HEK293 (cell line): ENCODE measurements around the gene RIMS1.

Experiments used
- CTCF ChIA-PET: fragments of 350-600 bp; formaldehyde crosslinking; extraction: SDS; loops from one replicate; lab custom pipeline; 2021; ENCODE audit warnings: antibody characterized with exemption; lab: Yijun Ruan, JAX
- POLR2A ChIA-PET: fragments of 300-600 bp; formaldehyde crosslinking; extraction: SDS; loops from one replicate; lab custom pipeline; 2020; ENCODE audit warnings: antibody characterized with exemption, inconsistent platforms; lab: Yijun Ruan, JAX
- H3K27ac ChIP-seq: fragments of 200-500 bp; sonication (Bioruptor generic); 2 replicates; pipeline ENCODE4 v1.5.1; 2014; ENCODE audit warnings: low read depth, low read length, control low read depth, inconsistent platforms; ENCODE audit errors: extremely low read depth
- H3K36me3 ChIP-seq, 2 experiments: fragments of 200-500 bp in 1 of 2; sonication (Bioruptor generic) in 1 of 2; 1 replicate in 1 of 2; 2 replicates in 1 of 2; pipeline ENCODE4 v1.5.1; 2014 to 2017; ENCODE audit warnings: inconsistent platforms in 2 of 2, low read length in 2 of 2; ENCODE audit not compliant: control insufficient read depth in 2 of 2, insufficient read depth in 1 of 2
- H3K4me1 ChIP-seq: fragments of 200-500 bp; sonication (Bioruptor generic); 2 replicates; pipeline ENCODE4 v1.5.1; 2014; ENCODE audit warnings: mild to moderate bottlenecking, low read length, inconsistent platforms; ENCODE audit not compliant: control insufficient read depth, insufficient read depth
- H3K4me3 ChIP-seq: 2 replicates; pipeline ENCODE4 v1.5.1; 2011; ENCODE audit warnings: low read depth, mild to moderate bottlenecking, control low read depth, low read length, moderate library complexity
- H3K9me3 ChIP-seq: fragments of 200-500 bp; sonication (Bioruptor generic); 2 replicates; pipeline ENCODE4 v1.5.1; 2014; ENCODE audit warnings: low read depth, low read length, inconsistent platforms; ENCODE audit not compliant: control insufficient read depth, insufficient read depth
- ATF2 ChIP-seq: fragments of 450-650 bp; formaldehyde crosslinking; IDR thresholded peaks from 2 replicates; pipeline ENCODE4 v1.5.1; 2016; ENCODE audit warnings: missing biosample characterization, missing genetic modification characterization, low read depth
- GLIS2 ChIP-seq: fragments of 450-650 bp; formaldehyde crosslinking; IDR thresholded peaks from 2 replicates; pipeline ENCODE4 v1.5.1; 2016; ENCODE audit warnings: missing biosample characterization, missing genetic modification characterization
- KLF10 ChIP-seq: fragments of 450-650 bp; IDR thresholded peaks from 2 replicates; pipeline ENCODE4 v1.5.1; 2018; ENCODE audit warnings: missing biosample characterization, mild to moderate bottlenecking, missing genetic modification characterization
- KLF17 ChIP-seq: fragments of 450-650 bp; formaldehyde crosslinking; IDR thresholded peaks from 2 replicates; pipeline ENCODE4 v1.5.1; 2016; ENCODE audit warnings: missing biosample characterization, missing genetic modification characterization
- PATZ1 ChIP-seq: fragments of 450-650 bp; formaldehyde crosslinking; IDR thresholded peaks from 2 replicates; pipeline ENCODE4 v1.5.1; 2016; ENCODE audit warnings: missing biosample characterization, missing genetic modification characterization
- SP7 ChIP-seq: fragments of 450-650 bp; formaldehyde crosslinking; IDR thresholded peaks from 2 replicates; pipeline ENCODE4 v1.5.1; 2016; ENCODE audit warnings: missing biosample characterization, missing genetic modification characterization
- TRIM28 ChIP-seq: IDR thresholded peaks from 2 replicates; pipeline ENCODE4 v1.6.1; 2011; ENCODE audit warnings: low read length, control low read depth, borderline replicate concordance
- ZBTB11 ChIP-seq: fragments of 450-650 bp; formaldehyde crosslinking; conservative IDR thresholded peaks from 2 replicates; pipeline ENCODE4 v1.5.1; 2016; ENCODE audit warnings: low read depth, missing biosample characterization, missing genetic modification characterization
- ZNF175 ChIP-seq: fragments of 450-650 bp; formaldehyde crosslinking; IDR thresholded peaks from 2 replicates; pipeline ENCODE4 v1.5.1; 2016; ENCODE audit warnings: missing biosample characterization, missing genetic modification characterization
- ZNF248 ChIP-seq: fragments of 450-650 bp; formaldehyde crosslinking; IDR thresholded peaks from 2 replicates; pipeline ENCODE4 v1.5.1; 2017; ENCODE audit warnings: missing biosample characterization, missing genetic modification characterization
- ZNF354C ChIP-seq: fragments of 450-650 bp; formaldehyde crosslinking; IDR thresholded peaks from 2 replicates; pipeline ENCODE4 v1.5.1; 2016; ENCODE audit warnings: missing biosample characterization, missing genetic modification characterization, low read depth, borderline replicate concordance
- ZNF366 ChIP-seq: fragments of 450-650 bp; formaldehyde crosslinking; conservative IDR thresholded peaks from 2 replicates; pipeline ENCODE4 v1.5.1; 2016; ENCODE audit warnings: missing biosample characterization, missing genetic modification characterization
- ZNF423 ChIP-seq: fragments of 450-650 bp; formaldehyde crosslinking; IDR thresholded peaks from 2 replicates; pipeline ENCODE4 v1.5.1; 2016; ENCODE audit warnings: missing biosample characterization, missing genetic modification characterization
- ZNF48 ChIP-seq: fragments of 450-650 bp; formaldehyde crosslinking; IDR thresholded peaks from 2 replicates; pipeline ENCODE4 v1.5.1; 2016; ENCODE audit warnings: missing biosample characterization, missing genetic modification characterization
- ZNF513 ChIP-seq: fragments of 450-650 bp; IDR thresholded peaks from 2 replicates; pipeline ENCODE4 v1.5.1; 2018; ENCODE audit warnings: missing biosample characterization, missing genetic modification characterization
- ZNF514 ChIP-seq: fragments of 450-650 bp; formaldehyde crosslinking; IDR thresholded peaks from 2 replicates; pipeline ENCODE4 v1.5.1; 2016; ENCODE audit warnings: missing biosample characterization, missing genetic modification characterization
- ZNF596 ChIP-seq: fragments of 450-650 bp; IDR thresholded peaks from 2 replicates; pipeline ENCODE4 v1.5.0; 2018; ENCODE audit warnings: missing biosample characterization, mild to moderate bottlenecking, missing genetic modification characterization, moderate library complexity
- ZNF600 ChIP-seq: fragments of 450-650 bp; formaldehyde crosslinking; IDR thresholded peaks from 2 replicates; pipeline ENCODE4 v1.5.1; 2016; ENCODE audit warnings: missing biosample characterization, missing genetic modification characterization
- ZNF664 ChIP-seq: fragments of 450-650 bp; formaldehyde crosslinking; IDR thresholded peaks from 2 replicates; pipeline ENCODE4 v1.5.1; 2016; ENCODE audit warnings: missing biosample characterization, missing genetic modification characterization
- ZNF701 ChIP-seq: fragments of 450-650 bp; formaldehyde crosslinking; IDR thresholded peaks from 2 replicates; pipeline ENCODE4 v1.5.1; 2016; ENCODE audit warnings: missing biosample characterization, missing genetic modification characterization
- ZNF76 ChIP-seq: fragments of 450-650 bp; formaldehyde crosslinking; IDR thresholded peaks from 2 replicates; pipeline ENCODE4; 2016; ENCODE audit warnings: low read depth, missing biosample characterization, missing genetic modification characterization, borderline replicate concordance
- ZNF837 ChIP-seq: fragments of 450-650 bp; formaldehyde crosslinking; IDR thresholded peaks from 2 replicates; pipeline ENCODE4 v1.5.1; 2016; ENCODE audit warnings: missing biosample characterization, missing genetic modification characterization
- ZSCAN23 ChIP-seq: fragments of 450-650 bp; formaldehyde crosslinking; IDR thresholded peaks from 2 replicates; pipeline ENCODE4 v1.5.1; 2016; ENCODE audit warnings: missing biosample characterization, missing genetic modification characterization

Gene RIMS1

GRCh38 chr6:72206606-72207005 lies 320.3 kb downstream of the RIMS1 start:
- no peak overlapping the region for H3K4me3 ChIP-seq
- no peak overlapping the region for H3K27ac ChIP-seq
- H3K4me1 ChIP-seq: no peaks in the 10 kb centered on the region
- ChIA-PET CTCF (interaction anchor here (0.6 to 1.3 kb wide), 2 partner anchors 205 to 993 kb away, joined by 3 to 4 read pairs; no protein-coding TSS in a partner anchor), POLR2A (no interaction called here)
- H3K9me3 ChIP-seq: no peaks in the 10 kb centered on the region
- no peaks in the 10 kb centered on the region for H3K36me3 ChIP-seq
- TF ChIP-seq TRIM28: no peak
- TF ChIP-seq GLIS2 (tag by site-specific recombination): no peak
- no peak for TF ChIP-seq ZNF175 (tag by site-specific recombination)
- no peak for TF ChIP-seq ZNF423 (tag by site-specific recombination)

- CTCF ChIA-PET: no interaction called here
- TF ChIP-seq PATZ1: no peak
- TF ChIP-seq KLF17 (tag by site-specific recombination): no peak
- no peak for TF ChIP-seq ZNF596 (tag by site-specific recombination)
- no peak for TF ChIP-seq ZNF664 (tag by site-specific recombination)
- TF ChIP-seq ZSCAN23 (tag by site-specific recombination): no peak
- TF ChIP-seq KLF10 (tag by site-specific recombination): no peak
- no peak for TF ChIP-seq ZNF837 (tag by site-specific recombination)
- TF ChIP-seq ATF2: no peak
- no peak for TF ChIP-seq ZNF514 (tag by site-specific recombination)
- no peak for TF ChIP-seq ZNF354C (tag by site-specific recombination)
- no peak for TF ChIP-seq ZNF76 (tag by site-specific recombination)
- TF ChIP-seq ZNF701 (tag by site-specific recombination): no peak
- TF ChIP-seq ZNF423 (tag by site-specific recombination): no peak
- Histone ChIP-seq H3K36me3 (no peaks in the 10 kb centered on the region), H3K4me1 (no peaks in the 10 kb centered on the region), H3K9me3 (no peaks in the 10 kb centered on the region), H3K27ac (no peak overlapping the region), H3K4me3 (no peak overlapping the region)
- POLR2A ChIA-PET: no interaction called here
Measured at GRCh38 chr6:72212686-72213085, 326.3 kb downstream of the RIMS1 start.

GRCh38 chr6:72213654-72214053 lies 327.3 kb downstream of the RIMS1 start:
- H3K36me3 ChIP-seq: no peaks in the 10 kb centered on the region
- H3K9me3 ChIP-seq: no peaks in the 10 kb centered on the region
- no peaks in the 10 kb centered on the region for H3K4me1 ChIP-seq
- no peak overlapping the region for H3K4me3 ChIP-seq
- CTCF ChIA-PET: no interaction called here
- H3K27ac ChIP-seq: no peak overlapping the region
- POLR2A ChIA-PET: no interaction called here
- TF ChIP-seq ZNF513 (no peak), SP7 (no peak), ZNF600 (tag by site-specific recombination) (no peak), ZBTB11 (tag by site-specific recombination) (no peak), ZNF366 (no peak), ZNF48 (no peak), ZNF248 (tag by site-specific recombination) (no peak)
